HepG2 (cell line): ENCODE results near the gene ACAP3. TPM values are rescaled to one million over a fixed set of nuclear protein-coding genes. Genes with fewer than 3 reads are reported as not detected.

Experiments
- ATAC-seq: fragments of 200-7000 bp; cut with Tn5 transposase; 3 replicates; pipeline ENCODE4 v1.9.1; 2020; ENCODE audit warnings: mild to moderate bottlenecking, moderate library complexity
- BruUV-seq: library from RNA; stranded (reverse); fragments of 400-500 nt; replicated peaks from 2 replicates; lab custom pipeline; 2021; lab: Mats Ljungman, UMichigan
- CTCF ChIA-PET: fragments of 300-600 bp; formaldehyde crosslinking; extraction: SDS; loops from one replicate; lab custom pipeline; 2021; ENCODE audit warnings: low total read pairs, inconsistent platforms, low intra/inter-chr PET ratio; lab: Yijun Ruan, JAX
- POLR2A ChIA-PET: fragments of 350-600 bp; sonication (Branson Sonifier 250); formaldehyde crosslinking; loops from one replicate; lab custom pipeline; 2020; ENCODE audit warnings: antibody characterized with exemption, inconsistent platforms; lab: Yijun Ruan, JAX
- DNase-seq: peaks from one replicate; pipeline ENCODE4 v3.0.0-alpha.2; 2015; ENCODE audit warnings: low spot score
- FAIRE-seq: peaks from 3 replicates; lab custom pipeline; 2011; peaks lifted over from hg19 to GRCh38; lab: Jason Lieb, UNC
- H2AFZ ChIP-seq: one replicate; pipeline ENCODE4 v1.6.1; 2011; ENCODE audit warnings: low read length, inconsistent platforms
- H3K27ac ChIP-seq: fragments of 300-600 bp; 3 replicates; pipeline ENCODE4 v1.8.0; 2011; ENCODE audit warnings: mixed run types, mild to moderate bottlenecking, mixed read lengths, low read length, inconsistent platforms; ENCODE audit not compliant: insufficient read depth; ENCODE audit errors: extremely low read length
- H3K27me3 ChIP-seq, 2 experiments: fragments of 200-600 bp in 1 of 2; 2 replicates in 1 of 2; 3 replicates in 1 of 2; pipeline versions ENCODE4 v1.6.0 to v1.8.0; 2011; ENCODE audit warnings: low read length in 2 of 2, mild to moderate bottlenecking in 2 of 2, moderate library complexity in 2 of 2, inconsistent platforms in 1 of 2; ENCODE audit not compliant: insufficient read depth in 2 of 2, control insufficient read depth in 1 of 2
- H3K36me3 ChIP-seq, 2 experiments: fragments of 200-600 bp in 1 of 2; replicated peaks in 1 of 2; 2 replicates in 1 of 2; 3 replicates in 1 of 2; pipeline versions ENCODE4 v1.5.1 to v1.8.0; 2011; ENCODE audit warnings: low read length in 2 of 2, inconsistent platforms in 1 of 2; ENCODE audit not compliant: insufficient read depth in 2 of 2, control insufficient read depth in 1 of 2
- H3K4me1 ChIP-seq: 2 replicates; pipeline ENCODE4 v1.5.1; 2012; ENCODE audit warnings: low read length, inconsistent platforms; ENCODE audit not compliant: insufficient read depth
- H3K4me2 ChIP-seq: 2 replicates; pipeline ENCODE4 v1.6.0; 2011; ENCODE audit warnings: low read depth, low read length, inconsistent platforms
- H3K4me3 ChIP-seq, 3 experiments: fragments of 200-600 bp in 1 of 3; sonication (generic), shearing (Covaris generic) in 1 of 3; replicated peaks in 1 of 3; 2 replicates each; pipeline ENCODE4 v1.5.1; 2011 to 2016; ENCODE audit warnings: low read length in 3 of 3, inconsistent platforms in 2 of 3, low read depth in 2 of 3, mild to moderate bottlenecking in 2 of 3, control low read depth in 1 of 3, mixed read lengths in 1 of 3; ENCODE audit not compliant: insufficient read depth in 1 of 3
- H3K79me2 ChIP-seq: one replicate; pipeline ENCODE4 v1.6.1; 2011; ENCODE audit warnings: low read length, inconsistent platforms; ENCODE audit not compliant: insufficient read depth
- H3K9ac ChIP-seq: 2 replicates; pipeline ENCODE4 v1.6.0; 2011; ENCODE audit warnings: mild to moderate bottlenecking, low read depth, low read length, inconsistent platforms; ENCODE audit not compliant: insufficient read depth
- H3K9me3 ChIP-seq: 2 replicates; pipeline ENCODE4 v1.5.1; 2012; ENCODE audit warnings: mild to moderate bottlenecking, low read length
- H4K20me1 ChIP-seq: 2 replicates; pipeline ENCODE4 v1.6.0; 2011; ENCODE audit warnings: inconsistent platforms, mild to moderate bottlenecking, low read length, moderate library complexity; ENCODE audit not compliant: insufficient read depth
- AGO2 ChIP-seq: fragments of 200-400 bp; formaldehyde crosslinking; optimal IDR thresholded peaks from 2 replicates; pipeline ENCODE3; 2017; ENCODE audit warnings: mild to moderate bottlenecking, low read depth, low read length, moderate library complexity
- BRD4 ChIP-seq: sonication (generic); formaldehyde crosslinking; IDR thresholded peaks from 2 replicates; pipeline ENCODE4 v1.4.0; 2020; ENCODE audit warnings: missing genetic modification reagents
- HNRNPL ChIP-seq: fragments of 200-400 bp; formaldehyde crosslinking; IDR thresholded peaks from 2 replicates; pipeline ENCODE4 v1.6.1; 2017; ENCODE audit warnings: mild to moderate bottlenecking, low read depth, low read length
- NR1H2 ChIP-seq: sonication (generic); formaldehyde crosslinking; IDR thresholded peaks from 2 replicates; pipeline ENCODE4 v1.8.1; 2022; ENCODE audit warnings: low read depth, missing genetic modification reagents, borderline replicate concordance
- RBM22 ChIP-seq: fragments of 200-400 bp; formaldehyde crosslinking; optimal IDR thresholded peaks from 2 replicates; pipeline ENCODE3; 2017; ENCODE audit warnings: mild to moderate bottlenecking, low read length, moderate library complexity
- ZNF256 ChIP-seq: sonication (generic); formaldehyde crosslinking; conservative IDR thresholded peaks from 2 replicates; pipeline ENCODE4 v1.4.0; 2020; ENCODE audit warnings: missing genetic modification reagents
- ZNF660 ChIP-seq: sonication (generic); formaldehyde crosslinking; IDR thresholded peaks from 2 replicates; pipeline ENCODE4 v1.5.1; 2020; ENCODE audit warnings: mild to moderate bottlenecking, low read depth, missing genetic modification reagents, borderline replicate concordance
- ZNF768 ChIP-seq: sonication (generic); formaldehyde crosslinking; IDR thresholded peaks from 2 replicates; pipeline ENCODE4 v1.4.0; 2020; ENCODE audit warnings: missing genetic modification reagents
- WGBS: methylation state at CpG from one replicate; pipeline ENCODE4 v1.1.6; 2017; ENCODE audit warnings: low lambda C conversion rate; 5-methylcytosine and 5-hydroxymethylcytosine counted together
- in situ Hi-C: cut with HindIII; loops from 2 replicates; pipeline ENCODE4 v1.10.0; 2017; ENCODE audit warnings: low pct_unique_long_range_greater_than_20kb; ENCODE audit not compliant: extremely low pct_ligation_motif_present
- intact Hi-C: fragments of 100-400 bp; cut with micrococcal nuclease; formaldehyde crosslinking; loops from one replicate; pipeline ENCODE4 v1.10.0; 2022; ENCODE audit not compliant: unreplicated experiment
- polyA plus RNA-seq, 8 experiments: library from polyadenylated mRNA; depleted of rRNA in 3 of 8; stranded (reverse) in 7 of 8; unstranded in 1 of 8; fragments of >200 nt; fragmentation: Illumina TruSeq in 4 of 8; extraction: Trizol in 4 of 8; gene quantifications; 2 replicates each; pipeline versions ENCODE4 v1.2.1 to v1.2.3, GENCODE V29; 2011 to 2016; ENCODE audit warnings: low read depth in 4 of 8, missing spikeins in 1 of 8, mixed read lengths in 1 of 8; ENCODE audit not compliant: insufficient read depth in 1 of 8
- total RNA-seq, 5 experiments: library from RNA; depleted of rRNA; stranded (reverse); fragments of >200 nt; fragmentation: Illumina TruSeq; extraction: Trizol; gene quantifications; 2 replicates each; pipeline ENCODE4 v1.2.3, GENCODE V29; 2016; ENCODE audit warnings: low read depth in 1 of 5
- TF ChIP-seq, protein P1 (sequence below): IDR thresholded peaks from 2 replicates; pipeline ENCODE4 v1.6.1; 2018; ENCODE audit warnings: missing genetic modification reagents
- TF ChIP-seq, protein P2 (sequence below): sonication (generic); formaldehyde crosslinking; IDR thresholded peaks from 2 replicates; pipeline ENCODE4 v1.4.0; 2020; ENCODE audit warnings: mild to moderate bottlenecking, missing genetic modification reagents

Gene ACAP3
- total and polyA plus RNA-seq, 2 of the 13 experiments (the other 11 are each of a cell fraction or from before 2014, with no cell fraction given), result 29.4 to 50.8 TPM

- no peak for ATAC-seq
- no peak for FAIRE-seq
- 0 out of 2 replicates have a peak, but pooled peaks have one; percentile 7 for TF ChIP-seq HNRNPL
- peak; percentile 10 for TF ChIP-seq AGO2
- TF ChIP-seq, protein P1, sequence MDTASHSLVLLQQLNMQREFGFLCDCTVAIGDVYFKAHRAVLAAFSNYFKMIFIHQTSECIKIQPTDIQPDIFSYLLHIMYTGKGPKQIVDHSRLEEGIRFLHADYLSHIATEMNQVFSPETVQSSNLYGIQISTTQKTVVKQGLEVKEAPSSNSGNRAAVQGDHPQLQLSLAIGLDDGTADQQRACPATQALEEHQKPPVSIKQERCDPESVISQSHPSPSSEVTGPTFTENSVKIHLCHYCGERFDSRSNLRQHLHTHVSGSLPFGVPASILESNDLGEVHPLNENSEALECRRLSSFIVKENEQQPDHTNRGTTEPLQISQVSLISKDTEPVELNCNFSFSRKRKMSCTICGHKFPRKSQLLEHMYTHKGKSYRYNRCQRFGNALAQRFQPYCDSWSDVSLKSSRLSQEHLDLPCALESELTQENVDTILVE (CRISPR knock-in tag), result no peak
- TF ChIP-seq ZNF768 (CRISPR knock-in tag), result peak; percentile 96
- TF ChIP-seq ZNF660, result no peak
- TF ChIP-seq NR1H2 (CRISPR knock-in tag), result 0 out of 2 replicates have a peak, but pooled peaks have one; percentile 33
- TF ChIP-seq BRD4 (CRISPR knock-in tag), result no peak
- TF ChIP-seq RBM22, result peak; percentile 28
- TF ChIP-seq ZNF256 (CRISPR knock-in tag), result no peak
- TF ChIP-seq, protein P2, sequence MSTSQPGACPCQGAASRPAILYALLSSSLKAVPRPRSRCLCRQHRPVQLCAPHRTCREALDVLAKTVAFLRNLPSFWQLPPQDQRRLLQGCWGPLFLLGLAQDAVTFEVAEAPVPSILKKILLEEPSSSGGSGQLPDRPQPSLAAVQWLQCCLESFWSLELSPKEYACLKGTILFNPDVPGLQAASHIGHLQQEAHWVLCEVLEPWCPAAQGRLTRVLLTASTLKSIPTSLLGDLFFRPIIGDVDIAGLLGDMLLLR (CRISPR knock-in tag), result no peak
- intact Hi-C loops (loop anchor here (2.0 kb wide), 1 partner anchor 21 kb away; the partner anchor contains the start of genes CPTP and INTS11), in situ Hi-C loops (no loop called here)
- peak overlapping the region; percentile 91 for H3K4me2 ChIP-seq
- no peak for DNase-seq
- peak overlapping the region in 1 of 3 experiments; percentile 89; a peak in 1 of 6 replicates for H3K4me3 ChIP-seq
- WGBS, result 82% methylated on average over 7 of the region's 12 CpGs
- peaks cover 48% of the 10 kb centered on the region for H3K79me2 ChIP-seq
- no peak overlapping the region for H3K27ac ChIP-seq
- ChIA-PET CTCF (interaction anchor here (2.5 kb wide), 1 partner anchor 26 kb away, joined by 11 read pairs; no protein-coding TSS in a partner anchor), POLR2A (interaction anchor here (0.9 to 1.4 kb wide), 3 partner anchors 11 to 30 kb away, joined by 4 to 5 read pairs (median 5); partner anchors contain the start of gene AURKAIP1)
- H4K20me1 ChIP-seq, result peaks cover 29% of the 10 kb centered on the region; the same call in 1 of the 2 replicates
- H3K4me1 ChIP-seq, result peaks cover 42% of the 10 kb centered on the region
- H2AFZ ChIP-seq, result no peak overlapping the region
- H3K9me3 ChIP-seq, result no peaks in the 10 kb centered on the region
- BruUV-seq, result no TSS peak
- H3K27me3 ChIP-seq, result no peaks in the 10 kb centered on the region
- peak overlapping the region; percentile 22; the same call in 1 of the 2 replicates for H3K9ac ChIP-seq
- peaks cover 3 to 9% of the 10 kb centered on the region in 2 experiments for H3K36me3 ChIP-seq
These were observed 38.2 kb upstream of the ACAP3 start for GRCh38 chr1:1345860-1346500.
